ENCODE measurements around the gene MRPL2. TPM values are rescaled to one million over a fixed set of nuclear protein-coding genes. Genes with fewer than 3 reads are reported as not detected.

Gene MRPL2
- 32.5 and 54.0 TPM in 2 replicates for total RNA-seq (2014; rRNA removed; shearing (Covaris generic))
- 39.6 and 48.6 TPM in 2 replicates for polyA plus RNA-seq (2015; cell fraction: cytosol; rRNA removed)
- polyA plus RNA-seq (2015; cell fraction: nucleus; rRNA removed): 49.7 and 49.8 TPM in 2 replicates

DNA sequence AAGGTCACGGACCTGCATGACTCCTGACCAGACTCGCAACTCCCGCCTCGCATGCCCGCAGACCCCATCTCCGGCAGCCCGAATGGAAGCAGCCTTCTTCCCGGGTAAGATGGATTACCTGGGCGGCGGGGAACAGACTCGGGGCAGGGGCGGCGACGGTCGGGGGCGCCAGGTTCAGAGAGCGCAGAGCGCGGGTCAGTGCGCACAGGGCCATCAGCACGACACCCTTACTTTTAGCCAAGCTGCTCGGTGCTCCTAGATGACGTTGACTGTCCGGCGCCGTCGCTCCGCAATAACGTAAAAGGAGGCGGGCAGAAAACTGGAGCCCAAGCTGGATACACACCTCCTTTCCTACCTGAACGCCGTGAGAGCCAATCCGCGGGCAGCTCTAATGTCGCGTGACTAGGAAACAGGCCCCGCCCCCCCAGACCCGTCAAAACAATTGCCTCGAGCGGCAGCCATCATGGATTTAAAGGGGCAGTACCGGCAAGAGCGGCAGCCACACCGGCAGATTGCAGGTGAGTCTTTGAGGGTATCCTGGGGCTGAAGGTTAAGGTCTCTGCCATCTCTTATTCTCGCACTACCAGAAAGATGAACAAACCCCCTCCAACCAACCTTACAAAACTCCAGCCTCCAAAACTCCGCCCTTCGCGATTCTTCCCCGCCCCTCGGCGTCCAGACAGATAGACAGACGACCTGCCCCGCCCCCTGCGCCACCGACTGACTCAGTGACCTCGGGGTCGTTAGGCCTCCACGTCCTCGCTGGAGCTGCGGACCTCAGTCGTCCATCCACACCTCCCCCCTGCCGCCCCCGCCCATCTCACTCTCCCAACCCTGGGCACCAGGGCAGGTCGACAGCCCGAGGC lies at the start of gene MRPL2, which contains the start of gene KLC4:
Gene MRPL2 (minus strand): TSS at position 267 of the 866 bp plus-strand sequence. CDS start 53 bp downstream, at position 214.
Gene KLC4 (plus strand): TSS at position 464 of the 866 bp plus-strand sequence. CDS start 1,705 bp downstream, outside the sequence.
- peak; percentile 98 for DNase-seq (ENCODE audit: low read depth)

DNA sequence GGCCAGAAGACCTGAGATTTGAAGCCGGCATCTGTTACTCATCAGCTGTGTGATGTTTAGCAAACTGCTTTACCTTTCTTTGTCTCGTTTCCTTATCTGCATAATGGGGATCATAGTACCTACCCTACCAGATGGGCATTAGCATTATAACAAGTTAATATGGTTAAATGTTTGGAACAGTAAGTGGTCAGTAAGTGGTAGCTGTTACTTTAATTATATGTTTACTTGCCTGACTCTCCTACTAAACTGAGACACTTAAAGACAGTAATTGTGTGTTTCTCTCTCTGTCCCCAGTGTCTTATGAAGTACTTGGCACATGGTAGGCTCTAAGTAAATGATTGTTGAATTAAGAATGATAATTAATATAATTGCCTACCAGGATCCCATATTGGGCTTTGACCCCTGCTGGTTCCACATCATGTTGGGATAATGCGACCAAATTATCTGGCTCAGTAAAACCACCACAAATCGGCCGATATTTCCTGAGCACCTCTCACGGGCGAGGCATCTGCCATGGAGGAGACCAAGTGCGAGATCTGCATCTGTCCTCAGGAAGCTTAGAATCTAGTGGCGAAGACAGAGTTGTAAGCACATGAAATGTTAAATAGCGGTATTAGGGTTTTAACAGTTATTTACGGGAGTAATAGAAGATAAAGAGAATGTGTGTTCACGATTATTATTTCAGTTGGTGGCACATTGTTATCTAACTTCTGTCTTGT lies 48.3 kb upstream of the MRPL2 start:
- DNase-seq (ENCODE audit: low read depth): no peak

DNA sequence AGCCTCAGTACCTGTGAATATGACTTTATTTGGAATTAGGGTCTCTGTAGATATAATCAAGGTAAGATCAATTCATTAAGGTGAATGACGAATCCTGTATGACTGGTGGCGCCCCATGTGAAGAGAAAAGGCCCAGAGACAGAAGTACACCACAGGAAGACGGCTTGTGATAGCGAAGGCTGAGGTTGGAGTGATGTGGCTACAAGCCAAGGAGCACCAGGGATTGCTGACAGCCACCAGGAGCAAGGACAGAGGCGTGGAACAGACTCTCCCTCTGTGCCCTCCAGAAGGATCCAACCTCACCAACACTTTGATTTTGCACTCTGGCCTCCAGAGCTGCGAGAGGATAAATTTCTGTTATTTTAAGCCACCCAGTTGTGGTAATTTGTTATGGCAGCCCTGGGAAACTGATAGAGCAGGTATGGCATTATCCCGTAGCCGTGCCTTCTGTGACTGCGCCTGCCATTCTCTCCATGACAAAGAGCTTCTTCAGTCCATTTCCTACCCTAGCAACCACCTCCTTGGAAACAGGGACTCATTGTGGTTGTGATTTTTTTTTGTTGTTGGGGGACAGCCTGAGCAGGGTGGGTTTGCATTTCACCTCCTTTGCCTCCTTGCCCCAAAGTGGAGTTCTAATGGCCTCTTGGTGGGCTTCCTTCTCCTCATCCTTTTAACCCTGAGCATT lies 46.4 kb upstream of the MRPL2 start:
- DNase-seq (ENCODE audit: low read depth): no peak

DNA sequence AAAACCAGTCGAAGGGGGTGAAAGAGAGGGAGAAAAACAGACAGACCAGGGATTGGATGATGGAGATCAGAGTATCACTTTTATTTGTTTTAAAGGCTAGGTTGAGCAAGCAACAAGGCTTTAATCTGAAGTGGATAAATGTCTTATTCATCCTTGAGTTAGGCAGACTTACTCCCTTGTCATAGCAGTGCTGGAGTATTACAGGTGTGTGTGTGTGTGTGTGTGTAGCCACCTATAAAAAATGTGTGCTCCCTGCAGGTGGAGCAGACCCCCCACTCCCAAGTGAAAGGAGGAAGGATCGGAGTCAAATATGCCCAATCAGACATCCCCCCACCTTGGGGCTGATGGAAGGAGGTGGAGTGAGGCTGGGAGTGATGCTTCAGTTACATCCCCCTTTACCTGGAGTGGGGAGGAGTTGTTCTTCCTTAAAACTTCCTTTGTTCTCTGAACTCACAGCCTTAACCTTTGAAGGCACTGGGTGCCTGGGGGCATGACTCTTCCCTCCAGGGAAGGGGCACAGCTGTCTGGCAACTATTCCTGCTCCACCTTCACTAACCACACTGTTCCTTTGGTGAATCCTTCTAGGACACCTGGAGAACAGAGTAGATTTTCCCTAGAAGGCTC lies 44.1 kb upstream of the MRPL2 start:
- DNase-seq (ENCODE audit: low read depth): no peak

DNA sequence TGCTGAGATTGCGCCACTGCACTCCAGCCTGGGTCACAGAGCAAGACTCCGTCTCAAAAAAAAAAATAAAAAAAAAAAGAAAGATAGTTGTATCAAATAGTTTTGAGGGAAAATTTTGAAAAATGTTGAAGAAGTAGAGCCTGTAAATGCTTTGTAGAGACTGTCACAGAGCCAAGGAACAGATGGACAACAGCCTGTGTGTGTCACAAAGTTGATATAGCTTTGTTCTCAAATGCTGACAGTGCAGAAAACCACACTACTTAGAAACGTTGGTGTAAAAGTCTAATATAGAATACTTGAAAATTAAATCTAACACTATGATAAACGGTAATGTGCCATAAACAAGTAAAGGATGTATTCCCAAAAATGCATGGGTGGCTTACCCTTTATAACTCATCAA lies 42.3 kb upstream of the MRPL2 start:
- no peak for DNase-seq (ENCODE audit: low read depth)

DNA sequence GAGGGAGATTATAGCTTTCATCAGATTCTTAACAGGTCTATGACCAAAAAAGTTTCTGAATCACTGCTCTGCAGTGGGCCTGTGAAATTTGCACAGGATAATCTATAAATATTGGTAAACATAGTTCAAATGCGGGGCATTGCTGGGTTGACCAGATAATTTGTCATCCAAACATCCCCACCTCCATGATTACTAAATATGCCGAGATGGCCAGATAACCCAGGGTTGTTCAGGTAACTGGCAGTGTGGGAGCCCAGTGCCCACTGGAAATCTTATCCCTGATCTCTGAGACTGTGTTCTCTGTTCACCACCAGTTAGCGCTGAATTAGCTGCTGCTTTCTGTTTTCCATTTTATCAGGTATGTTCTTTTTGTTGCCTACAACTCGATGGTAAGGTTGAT lies 38.3 kb upstream of the MRPL2 start:
- no peak for DNase-seq (ENCODE audit: low read depth)

DNA sequence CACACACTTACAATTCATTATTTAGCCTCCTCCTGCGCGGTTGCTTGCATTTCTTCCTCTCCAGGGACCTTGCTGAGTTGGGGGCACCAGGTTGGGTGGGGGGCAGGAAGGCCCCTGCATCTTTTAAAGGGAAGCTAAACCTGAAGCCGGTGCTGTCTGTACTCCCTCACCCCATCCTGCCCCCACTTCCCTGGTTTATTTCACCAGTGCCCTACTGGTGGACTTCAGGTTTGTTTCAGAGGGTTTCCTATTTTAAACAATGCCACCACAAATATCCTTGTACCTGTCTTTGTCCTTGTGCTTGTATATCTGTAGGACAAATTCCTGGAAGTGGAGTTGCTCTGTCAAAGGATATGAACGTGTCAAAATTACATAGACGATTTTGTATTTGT lies 37.9 kb upstream of the MRPL2 start:
- no peak for DNase-seq (ENCODE audit: low read depth)

DNA sequence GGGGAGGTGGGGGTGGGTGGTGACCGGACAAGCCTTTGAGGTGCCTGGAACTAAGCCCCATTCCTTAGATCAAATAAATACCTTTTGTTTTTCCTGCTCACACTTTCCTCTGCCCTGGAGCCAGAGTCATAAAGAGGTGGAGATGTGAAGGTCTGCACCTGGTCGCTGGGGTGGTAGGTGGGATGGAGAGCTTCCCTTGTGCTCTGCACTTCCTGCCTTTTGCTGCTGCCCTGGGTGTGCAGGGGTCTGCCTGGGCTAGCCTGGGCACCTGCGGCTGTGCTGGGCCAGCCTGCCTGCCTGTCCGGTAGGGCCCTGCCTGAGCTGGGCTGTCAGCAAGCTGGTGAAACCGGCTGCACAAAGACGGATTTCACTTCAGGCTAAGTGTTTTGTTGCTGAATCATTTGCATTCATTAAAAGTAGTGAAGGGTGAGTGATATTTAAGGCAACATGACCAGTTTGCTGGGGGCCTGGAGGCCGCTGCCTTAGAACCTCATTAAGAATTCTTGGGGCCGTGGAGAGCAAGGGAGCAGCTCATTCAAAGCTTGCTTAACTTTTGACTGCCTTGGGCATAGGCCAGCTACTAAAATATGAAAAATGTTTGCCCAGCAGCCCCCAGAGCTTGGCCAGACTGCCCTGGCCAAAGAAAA lies 37.3 kb upstream of the MRPL2 start:
- peak; percentile 55 for DNase-seq (ENCODE audit: low read depth)

DNA sequence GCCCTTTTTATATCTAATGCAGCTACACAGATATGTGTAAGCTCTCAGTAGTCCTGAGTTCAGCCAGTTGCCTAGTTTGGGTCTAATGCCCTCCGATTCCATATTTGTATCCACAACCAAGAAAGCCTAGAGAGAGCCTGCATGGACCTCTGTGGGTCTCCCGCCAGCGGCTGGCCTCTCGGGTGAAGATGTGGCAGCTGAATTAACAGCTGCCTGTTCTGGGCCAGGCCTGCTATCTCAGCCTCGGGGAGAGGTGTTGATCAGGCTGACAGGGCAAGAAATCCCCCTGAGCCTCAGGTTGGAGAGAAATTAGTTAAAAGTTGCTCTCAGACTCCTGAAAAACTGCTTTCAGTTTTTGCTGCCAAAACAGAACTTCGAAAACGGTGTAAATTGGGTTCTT lies 36.7 kb upstream of the MRPL2 start:
- no peak for DNase-seq (ENCODE audit: low read depth)

DNA sequence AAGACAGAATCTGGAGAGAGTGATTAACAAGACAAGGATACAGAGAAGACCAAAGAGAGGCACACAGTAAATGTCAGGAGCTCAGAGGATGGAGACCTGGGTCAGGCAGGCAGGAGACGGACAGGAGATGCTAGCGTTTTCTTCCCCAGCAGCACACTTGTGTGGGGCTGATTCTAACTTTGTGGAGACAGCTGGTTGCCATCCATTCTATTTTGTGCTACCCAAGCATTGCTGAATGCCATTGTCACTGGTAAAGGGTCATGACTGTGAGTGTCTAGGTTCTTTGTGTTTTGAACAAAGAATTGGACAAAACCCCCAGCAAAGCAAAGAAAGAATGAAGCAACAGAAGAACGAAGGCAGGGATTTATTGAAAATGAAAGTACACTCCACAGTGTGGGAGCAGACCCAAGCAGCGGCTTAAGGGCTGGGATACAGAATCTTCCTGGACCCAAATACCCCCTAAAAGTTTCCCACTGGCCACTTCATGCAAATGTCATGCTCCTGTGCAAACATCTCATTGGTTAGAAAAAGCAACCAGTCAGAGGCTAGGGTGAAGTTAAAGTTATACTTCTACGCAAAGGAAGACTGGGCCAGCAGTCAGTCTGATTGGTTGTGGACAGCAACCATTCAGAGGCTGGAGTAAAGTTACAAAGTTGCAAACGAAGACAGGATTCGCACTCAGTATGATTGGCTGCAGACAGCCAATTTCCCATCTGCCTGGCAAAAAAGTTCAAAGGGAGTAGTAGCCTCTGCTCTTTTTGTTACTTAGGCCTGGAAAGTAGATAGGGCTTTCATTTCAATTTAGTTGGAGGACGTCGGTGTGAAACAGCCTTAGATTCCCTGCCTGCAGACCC lies 34.4 kb upstream of the MRPL2 start:
- peak; percentile 55 for DNase-seq (ENCODE audit: low read depth)

DNA sequence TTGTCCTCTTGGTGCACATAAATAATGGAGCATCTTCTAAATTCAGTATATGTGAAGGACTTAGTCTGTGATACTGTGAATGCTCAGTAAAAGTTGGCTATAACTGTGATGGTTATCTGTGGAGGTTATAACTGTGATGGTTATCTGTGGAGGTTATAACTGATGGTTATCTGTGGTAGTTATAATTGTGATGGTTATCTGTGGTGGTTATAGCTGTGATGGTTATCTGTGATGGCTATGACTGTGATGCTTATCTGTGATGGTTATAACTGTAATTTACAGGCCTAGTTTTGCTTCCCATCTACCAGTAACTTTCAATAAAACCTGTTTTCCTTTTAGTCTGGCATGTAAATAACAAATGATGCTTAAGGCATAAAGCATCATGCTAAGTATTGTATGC lies 33.4 kb upstream of the MRPL2 start:
- no peak for DNase-seq (ENCODE audit: low read depth)

DNA sequence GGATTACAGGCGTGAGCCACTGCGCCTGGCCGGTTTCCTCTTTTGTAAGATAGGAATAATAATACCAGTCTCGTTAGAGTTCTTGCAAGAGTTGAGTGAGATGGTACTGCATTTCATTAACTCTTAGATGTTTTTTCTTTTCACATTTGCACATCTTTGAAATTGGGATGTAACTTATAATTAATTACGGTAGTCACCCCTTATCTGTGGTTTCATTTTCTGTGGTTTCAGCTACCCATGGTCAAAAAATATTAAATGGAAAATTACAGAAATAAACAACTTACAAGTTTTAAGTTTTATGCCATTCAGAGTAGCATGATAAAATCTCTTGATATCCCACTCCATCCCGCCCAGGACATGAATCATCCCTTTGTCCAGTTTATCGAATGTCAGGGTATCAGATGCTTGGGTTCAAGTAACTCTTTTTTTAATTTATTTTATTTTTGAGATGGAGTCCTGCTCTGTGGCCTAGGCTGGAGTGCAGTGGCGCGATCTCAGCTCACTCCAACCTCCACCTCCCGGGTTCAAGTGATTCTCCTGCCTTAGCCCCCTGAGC lies 32.3 kb upstream of the MRPL2 start:
- no peak for DNase-seq (ENCODE audit: low read depth)

DNA sequence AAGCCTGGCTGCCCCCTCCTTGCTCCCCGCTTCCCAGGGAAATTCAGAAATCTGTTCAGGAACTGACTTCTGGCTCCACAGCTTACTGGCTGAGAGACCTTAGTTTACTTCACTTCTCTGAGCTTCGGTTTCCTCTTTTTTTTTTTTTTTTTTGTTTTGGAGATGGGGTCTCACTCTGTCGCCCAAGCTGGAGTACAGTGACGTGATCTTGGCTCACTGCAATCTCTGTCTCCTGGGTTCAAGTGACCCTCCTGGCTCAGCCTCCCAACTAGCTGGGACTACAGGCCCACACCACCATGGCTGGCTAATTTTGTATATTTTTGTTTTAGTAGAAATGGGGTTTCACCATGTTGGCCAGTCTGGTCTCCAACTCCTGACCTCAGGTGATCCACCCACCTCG lies 31.8 kb upstream of the MRPL2 start:
- DNase-seq (ENCODE audit: low read depth): no peak

DNA sequence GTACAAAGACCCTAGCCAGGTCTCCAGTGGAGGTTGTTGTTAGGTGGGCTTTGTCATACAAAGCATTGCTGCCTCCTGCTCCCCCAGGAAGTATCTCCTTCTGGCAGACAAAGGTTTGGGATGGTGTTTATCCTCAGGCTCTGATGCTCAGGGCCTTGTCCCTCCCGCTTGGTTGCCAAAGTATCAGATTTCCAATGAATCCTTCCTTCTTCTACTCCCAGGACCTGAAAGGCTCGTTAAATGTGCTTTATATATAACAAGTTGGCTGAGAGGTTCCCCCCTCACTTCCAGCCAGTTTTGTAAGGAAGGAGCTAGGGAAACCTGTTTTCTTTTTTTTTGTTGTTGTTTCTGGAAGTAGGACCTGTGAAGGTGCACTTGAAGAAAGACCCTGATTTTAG lies 31.3 kb upstream of the MRPL2 start:
- DNase-seq (ENCODE audit: low read depth): no peak

DNA sequence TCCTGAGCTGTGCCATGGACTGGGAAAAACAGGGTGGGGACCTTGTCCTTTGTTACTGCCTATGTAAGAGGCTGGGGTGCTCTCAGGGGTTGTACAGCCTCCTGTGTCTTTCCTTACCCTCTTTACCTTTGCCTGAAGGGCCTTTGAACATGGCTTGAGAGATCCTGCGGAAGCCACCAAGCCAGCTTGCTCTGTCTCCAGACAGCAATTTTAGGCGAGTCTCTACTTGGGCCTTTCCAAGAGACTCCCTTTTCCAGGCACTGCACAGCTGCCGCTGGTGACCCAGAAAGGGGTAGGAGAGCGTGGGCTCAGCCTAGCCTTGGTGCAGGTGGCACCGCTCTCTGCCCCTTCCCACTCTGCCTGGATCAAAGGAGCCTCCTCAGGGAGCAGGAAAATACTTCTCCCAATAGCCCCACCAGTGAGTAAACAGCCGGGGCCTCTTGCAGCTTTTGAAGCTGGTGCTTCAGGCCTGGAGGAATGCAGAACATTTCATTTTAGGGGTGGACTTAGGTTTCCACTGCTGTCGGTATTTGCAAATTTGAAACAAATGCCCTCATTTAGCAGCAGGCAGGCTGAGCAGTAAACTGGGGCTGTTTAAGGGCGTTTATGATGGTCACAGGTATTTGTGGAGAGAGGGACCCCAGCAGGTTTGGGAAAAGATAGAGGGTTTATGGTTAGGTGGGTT lies 30.8 kb upstream of the MRPL2 start:
- DNase-seq (ENCODE audit: low read depth): no peak

DNA sequence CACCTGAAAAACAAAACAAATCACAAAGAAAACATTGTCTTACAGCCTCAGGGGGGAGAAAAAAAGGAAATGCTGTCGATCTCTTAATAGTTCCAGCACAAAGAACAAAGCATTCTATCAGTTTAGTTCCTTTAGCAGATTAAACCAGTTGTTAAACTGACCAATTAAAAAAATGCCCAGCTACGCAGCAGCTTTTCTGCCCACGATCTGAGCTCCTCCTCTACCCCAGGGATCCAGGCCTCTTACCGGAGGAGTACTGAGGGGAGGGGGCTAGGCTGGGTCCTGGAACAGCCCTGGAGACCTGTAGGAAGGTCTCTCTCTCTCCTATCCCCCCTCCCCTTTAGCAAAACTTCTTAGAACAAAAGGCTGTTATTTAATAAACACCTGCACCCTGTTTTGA lies 30.2 kb upstream of the MRPL2 start:
- no peak for DNase-seq (ENCODE audit: low read depth)

DNA sequence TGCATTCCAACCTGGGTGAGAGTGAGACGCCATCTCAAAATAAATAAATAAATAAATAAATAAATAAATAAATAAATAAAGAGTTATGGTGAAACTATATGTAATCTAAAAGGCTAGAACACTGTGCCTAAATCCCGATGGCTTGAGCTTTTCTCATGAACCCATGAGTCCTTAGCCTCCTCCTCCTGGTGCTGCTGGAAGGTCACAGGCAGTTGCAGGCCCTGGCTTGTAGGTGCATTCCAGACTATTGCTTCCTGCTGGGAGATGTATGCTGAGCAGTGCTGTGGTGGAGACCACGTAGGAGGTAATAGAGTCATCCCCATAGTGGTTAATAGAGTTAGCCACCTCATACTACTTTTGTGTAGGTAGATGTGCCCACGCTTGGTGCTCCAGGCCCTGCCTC lies 29.4 kb upstream of the MRPL2 start:
- no peak for DNase-seq (ENCODE audit: low read depth)

DNA sequence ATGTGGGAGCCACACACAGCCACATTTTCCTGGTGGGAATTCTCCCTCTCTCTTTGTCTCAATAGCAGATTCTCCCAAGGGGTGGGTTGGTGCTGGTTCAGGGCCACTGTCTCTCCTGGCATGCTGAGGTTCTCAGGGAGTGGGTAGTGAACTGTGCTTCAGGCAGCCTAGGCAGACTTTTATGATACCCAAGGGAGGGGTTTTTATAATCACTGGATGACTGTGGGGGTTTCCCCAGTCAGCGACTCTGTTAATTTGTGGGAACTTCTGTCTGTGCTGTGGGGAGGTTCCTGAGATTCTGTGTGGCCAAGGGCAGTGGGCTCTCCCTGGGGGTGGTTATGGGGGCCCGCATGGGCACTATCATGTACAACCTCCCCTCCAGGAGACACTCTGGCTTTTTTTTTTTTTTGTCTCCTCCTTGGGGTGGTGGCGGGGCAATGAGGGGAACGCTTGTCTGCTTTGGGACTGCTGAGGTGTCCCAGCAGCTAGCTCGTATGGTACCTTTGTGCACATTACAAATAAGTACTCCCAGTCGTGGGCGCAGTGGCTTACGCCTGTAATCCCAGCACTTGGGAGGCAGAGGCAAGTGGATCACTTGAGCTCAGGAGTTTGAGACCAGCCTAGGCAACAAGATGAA lies 26.9 kb upstream of the MRPL2 start:
- no peak for DNase-seq (ENCODE audit: low read depth)
